ENCODE results near the gene TRPM3.

Gene TRPM3

GRCh38 chr9:70553707-70554673 lies 567.4 kb downstream of the TRPM3 start:
- peak; percentile 39; the same call in 2 of the 3 replicates for ATAC-seq
- no peak for TF ChIP-seq SNAI2 (CRISPR knock-in tag; IDR thresholded peaks at IDR 0.05)
- no peak for TF ChIP-seq OSR1 (CRISPR knock-in tag; IDR thresholded peaks at IDR 0.05)
- TF ChIP-seq TCF4 (CRISPR knock-in tag; IDR thresholded peaks at IDR 0.05; ENCODE audit: borderline replicate concordance), result no peak
- TF ChIP-seq CSDC2 (CRISPR knock-in tag; IDR thresholded peaks at IDR 0.05), result no peak
- TF ChIP-seq, protein P1, sequence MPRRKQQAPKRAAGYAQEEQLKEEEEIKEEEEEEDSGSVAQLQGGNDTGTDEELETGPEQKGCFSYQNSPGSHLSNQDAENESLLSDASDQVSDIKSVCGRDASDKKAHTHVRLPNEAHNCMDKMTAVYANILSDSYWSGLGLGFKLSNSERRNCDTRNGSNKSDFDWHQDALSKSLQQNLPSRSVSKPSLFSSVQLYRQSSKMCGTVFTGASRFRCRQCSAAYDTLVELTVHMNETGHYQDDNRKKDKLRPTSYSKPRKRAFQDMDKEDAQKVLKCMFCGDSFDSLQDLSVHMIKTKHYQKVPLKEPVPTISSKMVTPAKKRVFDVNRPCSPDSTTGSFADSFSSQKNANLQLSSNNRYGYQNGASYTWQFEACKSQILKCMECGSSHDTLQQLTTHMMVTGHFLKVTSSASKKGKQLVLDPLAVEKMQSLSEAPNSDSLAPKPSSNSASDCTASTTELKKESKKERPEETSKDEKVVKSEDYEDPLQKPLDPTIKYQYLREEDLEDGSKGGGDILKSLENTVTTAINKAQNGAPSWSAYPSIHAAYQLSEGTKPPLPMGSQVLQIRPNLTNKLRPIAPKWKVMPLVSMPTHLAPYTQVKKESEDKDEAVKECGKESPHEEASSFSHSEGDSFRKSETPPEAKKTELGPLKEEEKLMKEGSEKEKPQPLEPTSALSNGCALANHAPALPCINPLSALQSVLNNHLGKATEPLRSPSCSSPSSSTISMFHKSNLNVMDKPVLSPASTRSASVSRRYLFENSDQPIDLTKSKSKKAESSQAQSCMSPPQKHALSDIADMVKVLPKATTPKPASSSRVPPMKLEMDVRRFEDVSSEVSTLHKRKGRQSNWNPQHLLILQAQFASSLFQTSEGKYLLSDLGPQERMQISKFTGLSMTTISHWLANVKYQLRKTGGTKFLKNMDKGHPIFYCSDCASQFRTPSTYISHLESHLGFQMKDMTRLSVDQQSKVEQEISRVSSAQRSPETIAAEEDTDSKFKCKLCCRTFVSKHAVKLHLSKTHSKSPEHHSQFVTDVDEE (CRISPR knock-in tag; IDR thresholded peaks at IDR 0.05), result no peak
- no peak for TF ChIP-seq BACH2 (CRISPR knock-in tag; IDR thresholded peaks at IDR 0.05; ENCODE audit: borderline replicate concordance)
- TF ChIP-seq PPARA (CRISPR knock-in tag; IDR thresholded peaks at IDR 0.05; ENCODE audit: borderline replicate concordance), result no peak
- TF ChIP-seq, protein P2, sequence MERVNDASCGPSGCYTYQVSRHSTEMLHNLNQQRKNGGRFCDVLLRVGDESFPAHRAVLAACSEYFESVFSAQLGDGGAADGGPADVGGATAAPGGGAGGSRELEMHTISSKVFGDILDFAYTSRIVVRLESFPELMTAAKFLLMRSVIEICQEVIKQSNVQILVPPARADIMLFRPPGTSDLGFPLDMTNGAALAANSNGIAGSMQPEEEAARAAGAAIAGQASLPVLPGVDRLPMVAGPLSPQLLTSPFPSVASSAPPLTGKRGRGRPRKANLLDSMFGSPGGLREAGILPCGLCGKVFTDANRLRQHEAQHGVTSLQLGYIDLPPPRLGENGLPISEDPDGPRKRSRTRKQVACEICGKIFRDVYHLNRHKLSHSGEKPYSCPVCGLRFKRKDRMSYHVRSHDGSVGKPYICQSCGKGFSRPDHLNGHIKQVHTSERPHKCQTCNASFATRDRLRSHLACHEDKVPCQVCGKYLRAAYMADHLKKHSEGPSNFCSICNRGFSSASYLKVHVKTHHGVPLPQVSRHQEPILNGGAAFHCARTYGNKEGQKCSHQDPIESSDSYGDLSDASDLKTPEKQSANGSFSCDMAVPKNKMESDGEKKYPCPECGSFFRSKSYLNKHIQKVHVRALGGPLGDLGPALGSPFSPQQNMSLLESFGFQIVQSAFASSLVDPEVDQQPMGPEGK (CRISPR knock-in tag; IDR thresholded peaks at IDR 0.05; ENCODE audit: borderline replicate concordance), result no peak
- no peak for TF ChIP-seq TOX (CRISPR knock-in tag; IDR thresholded peaks at IDR 0.05; ENCODE audit: borderline replicate concordance)
- TF ChIP-seq ESRRG (CRISPR knock-in tag; IDR thresholded peaks at IDR 0.05), result no peak
- no peak for TF ChIP-seq ZNF565 (CRISPR knock-in tag; conservative IDR thresholded peaks at IDR 0.05; ENCODE audit: low read depth)
- TF ChIP-seq, protein P3, sequence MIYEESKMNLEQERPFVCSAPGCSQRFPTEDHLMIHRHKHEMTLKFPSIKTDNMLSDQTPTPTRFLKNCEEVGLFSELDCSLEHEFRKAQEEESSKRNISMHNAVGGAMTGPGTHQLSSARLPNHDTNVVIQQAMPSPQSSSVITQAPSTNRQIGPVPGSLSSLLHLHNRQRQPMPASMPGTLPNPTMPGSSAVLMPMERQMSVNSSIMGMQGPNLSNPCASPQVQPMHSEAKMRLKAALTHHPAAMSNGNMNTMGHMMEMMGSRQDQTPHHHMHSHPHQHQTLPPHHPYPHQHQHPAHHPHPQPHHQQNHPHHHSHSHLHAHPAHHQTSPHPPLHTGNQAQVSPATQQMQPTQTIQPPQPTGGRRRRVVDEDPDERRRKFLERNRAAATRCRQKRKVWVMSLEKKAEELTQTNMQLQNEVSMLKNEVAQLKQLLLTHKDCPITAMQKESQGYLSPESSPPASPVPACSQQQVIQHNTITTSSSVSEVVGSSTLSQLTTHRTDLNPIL (CRISPR knock-in tag; IDR thresholded peaks at IDR 0.05; ENCODE audit: low read depth), result no peak
- no peak for TF ChIP-seq POU6F1 (CRISPR knock-in tag; IDR thresholded peaks at IDR 0.05; ENCODE audit: borderline replicate concordance, low read depth)
- no peak for TF ChIP-seq ARNTL (CRISPR knock-in tag; IDR thresholded peaks at IDR 0.05; ENCODE audit: borderline replicate concordance, low read depth)
- no peak for TF ChIP-seq ZNF8 (CRISPR knock-in tag; IDR thresholded peaks at IDR 0.05)
- TF ChIP-seq GLIS3 (CRISPR knock-in tag; IDR thresholded peaks at IDR 0.05), result no peak
- TF ChIP-seq ZFP30 (CRISPR knock-in tag; IDR thresholded peaks at IDR 0.05), result no peak
- TF ChIP-seq ZFP3 (CRISPR knock-in tag; IDR thresholded peaks at IDR 0.05), result no peak
- no peak for TF ChIP-seq ZNF70 (CRISPR knock-in tag; IDR thresholded peaks at IDR 0.05)

DNA sequence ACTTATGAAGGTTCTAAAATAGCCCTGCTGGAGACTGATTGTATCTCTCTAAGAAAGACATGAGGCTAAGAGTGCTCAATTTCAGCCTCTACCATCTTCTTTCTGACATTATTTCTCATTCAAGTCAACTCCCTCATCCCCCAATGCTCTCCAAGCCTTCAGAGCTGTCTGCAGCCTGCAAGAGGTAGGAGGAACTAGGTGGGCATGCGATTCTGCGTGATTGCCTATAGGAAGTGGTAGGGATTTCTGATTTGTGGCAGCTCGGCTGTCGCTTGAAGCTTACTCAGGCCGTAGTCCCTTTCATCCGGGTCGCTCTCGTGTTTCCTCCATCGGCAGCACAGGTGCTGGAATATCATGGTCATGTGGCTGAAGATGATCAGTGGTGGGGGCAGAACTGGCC lies 568.9 kb downstream of the TRPM3 start:
- ATAC-seq, result no peak
- TF ChIP-seq ISL1 (CRISPR knock-in tag; IDR thresholded peaks at IDR 0.05) (no peak), ZNF8 (CRISPR knock-in tag; IDR thresholded peaks at IDR 0.05) (no peak), BACH2 (CRISPR knock-in tag; IDR thresholded peaks at IDR 0.05; ENCODE audit: borderline replicate concordance) (no peak), GLIS3 (CRISPR knock-in tag; IDR thresholded peaks at IDR 0.05) (no peak), CSRNP3 (CRISPR knock-in tag; IDR thresholded peaks at IDR 0.05) (no peak), ZC3H10 (CRISPR knock-in tag; IDR thresholded peaks at IDR 0.05) (no peak), ZFP3 (CRISPR knock-in tag; IDR thresholded peaks at IDR 0.05) (no peak), ZNF70 (CRISPR knock-in tag; IDR thresholded peaks at IDR 0.05) (no peak), SNAI2 (CRISPR knock-in tag; IDR thresholded peaks at IDR 0.05) (no peak), ESRRG (CRISPR knock-in tag; IDR thresholded peaks at IDR 0.05) (no peak), TOX (CRISPR knock-in tag; IDR thresholded peaks at IDR 0.05; ENCODE audit: borderline replicate concordance) (no peak), CSDC2 (CRISPR knock-in tag; IDR thresholded peaks at IDR 0.05) (no peak), PPARA (CRISPR knock-in tag; IDR thresholded peaks at IDR 0.05; ENCODE audit: borderline replicate concordance) (no peak), ARNTL (CRISPR knock-in tag; IDR thresholded peaks at IDR 0.05; ENCODE audit: borderline replicate concordance, low read depth) (no peak)
- TF ChIP-seq, protein P1 (CRISPR knock-in tag; IDR thresholded peaks at IDR 0.05), result no peak
- TF ChIP-seq, protein P3 (CRISPR knock-in tag; IDR thresholded peaks at IDR 0.05; ENCODE audit: low read depth), result no peak

Data from SK-N-SH treated with all-trans-retinoic acid at 6 μM for 48 hours (cell line).